OCI-LY7 (cell line): ENCODE results near the gene GLT8D2.

Experiments
- CTCF ChIP-seq: fragments of 200-600 bp; sonication (generic); conservative IDR thresholded peaks from 2 replicates; pipeline ENCODE4 v1.5.1; 2014; ENCODE audit warnings: mild to moderate bottlenecking, antibody characterized with exemption, low read length, moderate library complexity, mixed read lengths
- EZH2phosphoT487 ChIP-seq: fragments of 200-600 bp; sonication (generic); IDR thresholded peaks from 2 replicates; pipeline ENCODE4 v1.6.1; 2018; ENCODE audit warnings: low read depth, borderline replicate concordance, mild to moderate bottlenecking, mixed run types, antibody characterized with exemption, low read length, moderate library complexity, mixed read lengths

GRCh38 chr12:103997286-103997900, 52.6 kb downstream of the GLT8D2 start:
- TF ChIP-seq CTCF (no peak), EZH2phosphoT487 (no peak)
